ENCODE measurements around the gene TFRC. TPM values are rescaled to one million over a fixed set of nuclear protein-coding genes. Genes with fewer than 3 reads are reported as not detected.
A peak's percentile ranks its signal among the peaks of the same experiment; 100 is the strongest.
"Not testable (repeated sequence)": the region's sequence is repeated elsewhere in the genome, so short reads cannot be mapped to it uniquely, and the experiment has no call there.

TFRC gene
- total RNA-seq, 1 experiment from 2014 or later: 604 TPM

- Histone ChIP-seq H3K36me3 (ENCODE audit: control insufficient read depth, insufficient read depth, low read length) (peaks cover 60% of the 10 kb centered on the region), H3K27ac (ENCODE audit: low read length) (no peak overlapping the region), H3K4me1 (ENCODE audit: control insufficient read depth, insufficient read depth, low read length) (no peaks in the 10 kb centered on the region), H3K4me3 (ENCODE audit: low read depth in 2 of 2, low read length in 2 of 2) (no peak overlapping the region), H3K9me3 (ENCODE audit: control insufficient read depth, insufficient read depth, low read depth, low read length) (no peaks in the 10 kb centered on the region), H3K27me3 (ENCODE audit: control insufficient read depth, insufficient read depth, low read length) (no peaks in the 10 kb centered on the region)
- TF ChIP-seq SIN3A (IDR thresholded peaks at IDR 0.05; ENCODE audit: borderline replicate concordance, insufficient read depth, low read depth, low read length) (no peak), POLR2AphosphoS5 (IDR thresholded peaks at IDR 0.05; ENCODE audit: low read depth, low read length) (no peak), REST (IDR thresholded peaks at IDR 0.05; ENCODE audit: insufficient read depth in 1 of 2, low read depth in 2 of 2, low read length in 1 of 2) (no peak), CTCF (IDR thresholded peaks at IDR 0.05) (no peak), TCF7L2 (IDR thresholded peaks at IDR 0.05; ENCODE audit: low read depth, low read length) (no peak)
- intact Hi-C loops (cut with micrococcal nuclease; ENCODE audit: unreplicated experiment) (no loop called here), in situ Hi-C loops (cut with HindIII; ENCODE audit: low pct_unique_long_range_greater_than_20kb, low sequenced_read_pairs) (no loop called here)
- ATAC-seq: no peak
- ChIA-PET CTCF (interaction anchor here (0.6 kb wide), 1 partner anchor 12 kb away, joined by 4 read pairs; no protein-coding TSS in a partner anchor), POLR2A (no interaction called here)
- DNase-seq (ENCODE audit: low read depth, low spot score): no peak
- TSS peak; percentile 60 for BruUV-seq (replicated peaks)
These were observed 21.1 kb downstream of the TFRC start for GRCh38 chr3:196060834-196061233.

GRCh38 chr3:196057760-196058331, 24.0 kb downstream of the TFRC start:
- no peak for TF ChIP-seq SIN3A (IDR thresholded peaks at IDR 0.05; ENCODE audit: borderline replicate concordance, insufficient read depth, low read depth, low read length)
- no peak for TF ChIP-seq REST (IDR thresholded peaks at IDR 0.05; ENCODE audit: insufficient read depth in 1 of 2, low read depth in 2 of 2, low read length in 1 of 2)
- no peak for TF ChIP-seq POLR2AphosphoS5 (IDR thresholded peaks at IDR 0.05; ENCODE audit: low read depth, low read length)
- BruUV-seq (replicated peaks): no TSS peak
- Histone ChIP-seq H3K4me1 (ENCODE audit: control insufficient read depth, insufficient read depth, low read length) (no peaks in the 10 kb centered on the region), H3K4me3 (ENCODE audit: low read depth in 2 of 2, low read length in 2 of 2) (no peak overlapping the region), H3K27ac (ENCODE audit: low read length) (no peak overlapping the region), H3K9me3 (ENCODE audit: control insufficient read depth, insufficient read depth, low read depth, low read length) (no peaks in the 10 kb centered on the region), H3K27me3 (ENCODE audit: control insufficient read depth, insufficient read depth, low read length) (no peaks in the 10 kb centered on the region), H3K36me3 (ENCODE audit: control insufficient read depth, insufficient read depth, low read length) (peaks cover 58% of the 10 kb centered on the region)
- no peak for DNase-seq (ENCODE audit: low read depth, low spot score)
- in situ Hi-C loops (cut with HindIII; ENCODE audit: low pct_unique_long_range_greater_than_20kb, low sequenced_read_pairs): no loop called here
- ChIA-PET POLR2A (no interaction called here), CTCF (interaction anchor here (0.8 kb wide), 1 partner anchor 16 kb away, joined by 11 read pairs; no protein-coding TSS in a partner anchor)
- ATAC-seq: no peak
- intact Hi-C loops (cut with micrococcal nuclease; ENCODE audit: unreplicated experiment): no loop called here

GRCh38 chr3:196056371-196056770, 25.5 kb downstream of the TFRC start:
- CTCF ChIA-PET; H3K4me1 ChIP-seq (ENCODE audit: control insufficient read depth, insufficient read depth, low read length); POLR2A ChIA-PET; DNase-seq (ENCODE audit: low read depth, low spot score); H3K9me3 ChIP-seq (ENCODE audit: control insufficient read depth, insufficient read depth, low read depth, low read length); ATAC-seq; BruUV-seq (replicated peaks); H3K4me3 ChIP-seq (ENCODE audit: low read depth in 2 of 2, low read length in 2 of 2); intact Hi-C loops (cut with micrococcal nuclease; ENCODE audit: unreplicated experiment); H3K27ac ChIP-seq (ENCODE audit: low read length); H3K27me3 ChIP-seq (ENCODE audit: control insufficient read depth, insufficient read depth, low read length); in situ Hi-C loops (cut with HindIII; ENCODE audit: low pct_unique_long_range_greater_than_20kb, low sequenced_read_pairs): not testable (repeated sequence)
- H3K36me3 ChIP-seq (ENCODE audit: control insufficient read depth, insufficient read depth, low read length): peaks cover 56% of the 10 kb centered on the region

All from Panc1 (cell line).